ENCODE results near the gene MSANTD1.
"Not testable (repeated sequence)": the region's sequence is repeated elsewhere in the genome, so short reads cannot be mapped to it uniquely, and the experiment has no call there.

MSANTD1 gene

GRCh38 chr4:3299122-3299975 lies 50.4 kb downstream of the MSANTD1 start:
- H3K27ac ChIP-seq = no peak overlapping the region
- no peak for DNase-seq (ENCODE audit: low read depth, low spot score)

GRCh38 chr4:3299976-3300671 lies 51.2 kb downstream of the MSANTD1 start:
- no peak for DNase-seq (ENCODE audit: low read depth, low spot score)
- H3K27ac ChIP-seq = no peak overlapping the region

- H3K27ac ChIP-seq; DNase-seq (ENCODE audit: low read depth, low spot score): not testable (repeated sequence)
These were observed 51.9 kb downstream of the MSANTD1 start for GRCh38 chr4:3300882-3301281.

GRCh38 chr4:3301450-3302172 lies 52.7 kb downstream of the MSANTD1 start:
- H3K27ac ChIP-seq = no peak overlapping the region
- no peak for DNase-seq (ENCODE audit: low read depth, low spot score)

GRCh38 chr4:3302173-3302785 lies 53.3 kb downstream of the MSANTD1 start:
- no peak overlapping the region for H3K27ac ChIP-seq
- DNase-seq (ENCODE audit: low read depth, low spot score) = no peak

- H3K27ac ChIP-seq = no peak overlapping the region
- no peak for DNase-seq (ENCODE audit: low read depth, low spot score)
These were observed 54.0 kb downstream of the MSANTD1 start for GRCh38 chr4:3302786-3303564.

- no peak overlapping the region for H3K27ac ChIP-seq
- no peak for DNase-seq (ENCODE audit: low read depth, low spot score)
These were observed 54.5 kb downstream of the MSANTD1 start for GRCh38 chr4:3303565-3303824.

GRCh38 chr4:3303923-3304710 lies 55.2 kb downstream of the MSANTD1 start:
- no peak for DNase-seq (ENCODE audit: low read depth, low spot score)
- no peak overlapping the region for H3K27ac ChIP-seq

GRCh38 chr4:3304831-3305609 lies 56.1 kb downstream of the MSANTD1 start:
- no peak overlapping the region for H3K27ac ChIP-seq
- no peak for DNase-seq (ENCODE audit: low read depth, low spot score)

GRCh38 chr4:3305610-3306371 lies 56.8 kb downstream of the MSANTD1 start:
- H3K27ac ChIP-seq = no peak overlapping the region
- no peak for DNase-seq (ENCODE audit: low read depth, low spot score)
